Measurements from ENCODE around the gene TRMT5.

DNA sequence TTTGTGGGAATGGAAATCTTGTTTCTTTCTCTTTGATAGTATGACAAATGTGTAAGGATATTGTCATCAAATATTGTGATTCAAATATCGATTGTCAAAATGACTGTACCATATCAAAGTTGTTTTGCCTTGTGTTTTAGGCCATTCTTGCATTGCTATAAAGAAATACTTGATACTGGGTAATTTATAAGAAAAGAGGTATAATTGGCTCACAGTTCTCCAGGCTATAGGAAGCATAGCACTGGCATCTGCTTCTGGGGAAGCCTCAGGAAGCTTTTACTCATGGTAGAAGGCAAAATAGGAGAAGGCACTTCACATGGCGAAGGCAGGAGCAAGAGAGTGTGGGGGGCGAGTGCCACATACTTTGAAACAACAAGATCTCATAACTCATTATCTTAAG, 7.8 kb downstream of the TRMT5 start:
- TF ChIP-seq, protein P1, sequence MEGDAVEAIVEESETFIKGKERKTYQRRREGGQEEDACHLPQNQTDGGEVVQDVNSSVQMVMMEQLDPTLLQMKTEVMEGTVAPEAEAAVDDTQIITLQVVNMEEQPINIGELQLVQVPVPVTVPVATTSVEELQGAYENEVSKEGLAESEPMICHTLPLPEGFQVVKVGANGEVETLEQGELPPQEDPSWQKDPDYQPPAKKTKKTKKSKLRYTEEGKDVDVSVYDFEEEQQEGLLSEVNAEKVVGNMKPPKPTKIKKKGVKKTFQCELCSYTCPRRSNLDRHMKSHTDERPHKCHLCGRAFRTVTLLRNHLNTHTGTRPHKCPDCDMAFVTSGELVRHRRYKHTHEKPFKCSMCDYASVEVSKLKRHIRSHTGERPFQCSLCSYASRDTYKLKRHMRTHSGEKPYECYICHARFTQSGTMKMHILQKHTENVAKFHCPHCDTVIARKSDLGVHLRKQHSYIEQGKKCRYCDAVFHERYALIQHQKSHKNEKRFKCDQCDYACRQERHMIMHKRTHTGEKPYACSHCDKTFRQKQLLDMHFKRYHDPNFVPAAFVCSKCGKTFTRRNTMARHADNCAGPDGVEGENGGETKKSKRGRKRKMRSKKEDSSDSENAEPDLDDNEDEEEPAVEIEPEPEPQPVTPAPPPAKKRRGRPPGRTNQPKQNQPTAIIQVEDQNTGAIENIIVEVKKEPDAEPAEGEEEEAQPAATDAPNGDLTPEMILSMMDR (IDR thresholded peaks at IDR 0.05) = no peak
- TF ChIP-seq POLR2A (IDR thresholded peaks at IDR 0.05) = no peak

Measured in body of pancreas (tissue), 4 donors.